Progenitor cell of endocrine pancreas (in vitro differentiated cells): Measurements from ENCODE around the gene OAS2. TPM values are rescaled to one million over a fixed set of nuclear protein-coding genes. Genes with fewer than 3 reads are reported as not detected.

Experiments
- DNase-seq: peaks from one replicate; pipeline ENCODE4 v3.0.0; 2021; ENCODE audit warnings: low spot score; ENCODE audit not compliant: unreplicated experiment
- H3K27ac Mint-ChIP-seq: 2 replicates; pipeline ENCODE4 v1.8.0; 2021; ENCODE audit warnings: mild to moderate bottlenecking, moderate library complexity, mixed read lengths
- H3K27me3 Mint-ChIP-seq: 2 replicates; pipeline ENCODE4 v1.8.0; 2021; ENCODE audit warnings: mixed read lengths
- H3K36me3 Mint-ChIP-seq: 2 replicates; pipeline ENCODE4 v1.8.0; 2022; ENCODE audit warnings: mixed read lengths; ENCODE audit not compliant: insufficient read depth
- H3K4me1 Mint-ChIP-seq: 2 replicates; pipeline ENCODE4 v1.8.0; 2021; ENCODE audit warnings: low read depth, mixed read lengths
- H3K4me3 Mint-ChIP-seq: 2 replicates; pipeline ENCODE4 v1.8.0; 2021; ENCODE audit warnings: low read depth, mild to moderate bottlenecking, moderate library complexity, mixed read lengths
- H3K9me3 Mint-ChIP-seq: 2 replicates; pipeline ENCODE4 v1.8.0; 2021; ENCODE audit warnings: low read depth, mixed read lengths
- total RNA-seq: library from RNA; stranded (reverse); gene quantifications from 2 replicates; pipeline ENCODE4 v1.2.1, GENCODE V29; 2021
- TF ChIP-seq, protein P1 (sequence below): fragments of 200-600 bp; sonication (generic); IDR thresholded peaks from one replicate; pipeline ENCODE4 v1.5.0; 2021; ENCODE audit warnings: antibody characterized with exemption, mild to moderate bottlenecking; ENCODE audit not compliant: unreplicated experiment

Gene OAS2
- total RNA-seq, 1 donor from 2014 or later, result not detected

DNA sequence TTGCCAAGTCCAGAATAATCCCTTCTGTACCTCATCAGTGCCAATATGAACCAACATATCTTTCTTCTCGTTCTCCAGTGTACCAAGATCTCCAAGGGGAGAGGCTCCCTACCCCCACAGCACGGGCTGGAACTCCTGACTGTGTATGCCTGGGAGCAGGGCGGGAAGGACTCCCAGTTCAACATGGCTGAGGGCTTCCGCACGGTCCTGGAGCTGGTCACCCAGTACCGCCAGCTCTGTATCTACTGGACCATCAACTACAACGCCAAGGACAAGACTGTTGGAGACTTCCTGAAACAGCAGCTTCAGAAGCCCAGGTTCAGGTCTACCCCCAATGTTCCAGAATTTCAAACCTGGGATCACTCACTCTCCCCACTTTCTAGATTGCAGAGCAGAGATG, 10.5 kb upstream of the OAS2 start:
- DNase-seq, result no peak
- no peak overlapping the region for H3K27ac Mint-ChIP-seq
- H3K4me3 Mint-ChIP-seq, result no peak overlapping the region
- H3K27me3 Mint-ChIP-seq, result peaks cover 8% of the 10 kb centered on the region
- TF ChIP-seq, protein P1, sequence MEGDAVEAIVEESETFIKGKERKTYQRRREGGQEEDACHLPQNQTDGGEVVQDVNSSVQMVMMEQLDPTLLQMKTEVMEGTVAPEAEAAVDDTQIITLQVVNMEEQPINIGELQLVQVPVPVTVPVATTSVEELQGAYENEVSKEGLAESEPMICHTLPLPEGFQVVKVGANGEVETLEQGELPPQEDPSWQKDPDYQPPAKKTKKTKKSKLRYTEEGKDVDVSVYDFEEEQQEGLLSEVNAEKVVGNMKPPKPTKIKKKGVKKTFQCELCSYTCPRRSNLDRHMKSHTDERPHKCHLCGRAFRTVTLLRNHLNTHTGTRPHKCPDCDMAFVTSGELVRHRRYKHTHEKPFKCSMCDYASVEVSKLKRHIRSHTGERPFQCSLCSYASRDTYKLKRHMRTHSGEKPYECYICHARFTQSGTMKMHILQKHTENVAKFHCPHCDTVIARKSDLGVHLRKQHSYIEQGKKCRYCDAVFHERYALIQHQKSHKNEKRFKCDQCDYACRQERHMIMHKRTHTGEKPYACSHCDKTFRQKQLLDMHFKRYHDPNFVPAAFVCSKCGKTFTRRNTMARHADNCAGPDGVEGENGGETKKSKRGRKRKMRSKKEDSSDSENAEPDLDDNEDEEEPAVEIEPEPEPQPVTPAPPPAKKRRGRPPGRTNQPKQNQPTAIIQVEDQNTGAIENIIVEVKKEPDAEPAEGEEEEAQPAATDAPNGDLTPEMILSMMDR, result no peak
- H3K4me1 Mint-ChIP-seq, result no peaks in the 10 kb centered on the region
- no peaks in the 10 kb centered on the region for H3K36me3 Mint-ChIP-seq
- H3K9me3 Mint-ChIP-seq, result no peaks in the 10 kb centered on the region

DNA sequence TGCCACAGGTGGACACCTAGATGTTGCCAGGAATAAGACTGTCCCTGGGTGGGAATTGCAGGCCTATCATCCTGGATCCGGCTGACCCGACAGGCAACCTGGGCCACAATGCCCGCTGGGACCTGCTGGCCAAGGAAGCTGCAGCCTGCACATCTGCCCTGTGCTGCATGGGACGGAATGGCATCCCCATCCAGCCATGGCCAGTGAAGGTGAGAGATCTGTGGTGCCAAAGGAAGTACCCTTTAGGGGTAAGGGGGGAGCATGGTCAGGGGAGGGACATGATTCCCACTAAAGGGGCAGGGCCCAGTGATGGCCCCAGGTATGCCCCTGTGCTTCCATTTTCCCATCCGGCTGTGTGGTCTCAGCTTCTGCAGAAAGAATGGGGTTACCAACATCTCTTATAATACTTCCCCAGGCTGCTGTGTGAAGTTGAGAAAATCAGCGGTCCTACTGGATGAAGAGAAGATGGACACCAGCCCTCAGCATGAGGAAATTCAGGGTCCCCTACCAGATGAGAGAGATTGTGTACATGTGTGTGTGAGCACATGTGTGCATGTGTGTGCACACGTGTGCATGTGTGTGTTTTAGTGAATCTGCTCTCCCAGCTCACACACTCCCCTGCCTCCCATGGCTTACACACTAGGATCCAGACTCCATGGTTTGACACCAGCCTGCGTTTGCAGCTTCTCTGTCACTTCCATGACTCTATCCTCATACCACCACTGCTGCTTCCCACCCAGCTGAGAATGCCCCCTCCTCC, 8.6 kb upstream of the OAS2 start:
- Mint-ChIP-seq H3K4me3 (no peak overlapping the region), H3K27ac (no peak overlapping the region)
- TF ChIP-seq, protein P1, result no peak

DNA sequence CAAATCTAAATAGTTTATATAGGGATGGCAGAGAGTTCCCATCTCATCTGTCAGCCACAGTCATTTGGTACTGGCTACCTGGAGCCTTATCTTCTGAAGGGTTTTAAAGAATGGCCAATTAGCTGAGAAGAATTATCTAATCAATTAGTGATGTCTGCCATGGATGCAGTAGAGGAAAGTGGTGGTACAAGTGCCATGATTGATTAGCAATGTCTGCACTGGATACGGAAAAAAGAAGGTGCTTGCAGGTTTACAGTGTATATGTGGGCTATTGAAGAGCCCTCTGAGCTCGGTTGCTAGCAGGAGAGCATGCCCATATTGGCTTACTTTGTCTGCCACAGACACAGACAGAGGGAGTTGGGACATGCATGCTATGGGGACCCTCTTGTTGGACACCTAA, 7.9 kb upstream of the OAS2 start:
- Mint-ChIP-seq H3K36me3 (no peaks in the 10 kb centered on the region), H3K9me3 (no peaks in the 10 kb centered on the region), H3K4me1 (no peaks in the 10 kb centered on the region), H3K27me3 (peaks cover 4% of the 10 kb centered on the region), H3K27ac (no peak overlapping the region), H3K4me3 (no peak overlapping the region)
- no peak for DNase-seq
- TF ChIP-seq, protein P1, result no peak

More for the DNA sequence above, 8.6 kb upstream of the OAS2 start:
- Mint-ChIP-seq H3K4me1 (no peaks in the 10 kb centered on the region), H3K36me3 (no peaks in the 10 kb centered on the region), H3K27me3 (peaks cover 4% of the 10 kb centered on the region), H3K9me3 (no peaks in the 10 kb centered on the region)
- DNase-seq, result no peak

DNA sequence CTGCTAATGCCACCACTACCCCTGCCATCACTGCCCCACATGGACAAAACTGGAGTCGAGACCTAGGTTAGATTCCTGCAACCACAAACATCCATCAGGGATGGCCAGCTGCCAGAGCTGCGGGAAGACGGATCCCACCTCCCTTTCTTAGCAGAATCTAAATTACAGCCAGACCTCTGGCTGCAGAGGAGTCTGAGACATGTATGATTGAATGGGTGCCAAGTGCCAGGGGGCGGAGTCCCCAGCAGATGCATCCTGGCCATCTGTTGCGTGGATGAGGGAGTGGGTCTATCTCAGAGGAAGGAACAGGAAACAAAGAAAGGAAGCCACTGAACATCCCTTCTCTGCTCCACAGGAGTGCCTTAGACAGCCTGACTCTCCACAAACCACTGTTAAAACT, 7.1 kb upstream of the OAS2 start:
- Mint-ChIP-seq H3K27me3 (peaks cover 4% of the 10 kb centered on the region), H3K4me1 (no peaks in the 10 kb centered on the region), H3K27ac (no peak overlapping the region), H3K4me3 (no peak overlapping the region), H3K9me3 (no peaks in the 10 kb centered on the region), H3K36me3 (no peaks in the 10 kb centered on the region)
- DNase-seq, result no peak
- TF ChIP-seq, protein P1, result no peak

DNA sequence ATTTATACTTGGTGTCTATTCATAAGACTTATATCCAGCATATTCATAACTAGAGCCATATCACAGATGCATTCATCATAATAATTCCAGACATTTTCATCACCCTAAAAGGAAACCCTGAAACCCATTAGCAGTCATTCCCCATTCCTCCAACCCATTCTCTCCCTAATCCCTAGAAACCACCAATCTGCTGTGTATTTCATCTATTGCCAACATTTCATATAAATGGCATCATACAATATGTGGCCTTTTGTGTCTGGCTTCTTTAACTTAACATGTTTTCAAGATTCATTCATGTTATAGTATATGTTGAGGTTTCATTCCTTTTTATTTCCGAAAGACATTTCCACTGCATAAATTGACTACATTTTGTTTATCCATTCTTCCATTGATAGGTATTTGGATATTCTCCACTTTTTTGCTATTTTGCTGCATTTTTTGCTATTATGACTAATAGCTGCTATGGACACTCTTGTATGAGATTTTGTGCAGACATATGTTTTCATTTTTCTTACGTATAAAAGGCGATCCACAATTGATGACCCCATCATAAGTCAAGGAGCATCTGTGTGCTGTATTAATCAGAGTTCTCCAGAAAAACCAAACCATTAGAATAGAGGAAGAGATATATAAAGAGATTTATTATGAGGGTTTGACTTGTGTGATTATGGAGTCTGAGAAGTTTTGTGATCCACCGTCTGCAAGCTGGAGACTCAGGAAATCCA, 5.1 kb upstream of the OAS2 start:
- TF ChIP-seq, protein P1, result no peak
- Mint-ChIP-seq H3K27me3 (no peaks in the 10 kb centered on the region), H3K36me3 (no peaks in the 10 kb centered on the region), H3K4me3 (no peak overlapping the region), H3K27ac (no peak overlapping the region), H3K9me3 (no peaks in the 10 kb centered on the region), H3K4me1 (no peaks in the 10 kb centered on the region)
- DNase-seq, result no peak
